HepG2 (cell line): Measurements from ENCODE around the gene RALY. TPM values are rescaled to one million over a fixed set of nuclear protein-coding genes. Genes with fewer than 3 reads are reported as not detected.

ENCODE experiments used
- AKAP8 ChIP-seq: sonication (generic); formaldehyde crosslinking; IDR thresholded peaks from 2 replicates; pipeline ENCODE4 v1.5.1; 2020; ENCODE audit warnings: mild to moderate bottlenecking, missing genetic modification reagents
- ERF ChIP-seq: IDR thresholded peaks from 2 replicates; pipeline ENCODE4 v1.6.1; 2018; ENCODE audit warnings: missing biosample characterization, missing genetic modification reagents
- FOSL1 ChIP-seq: sonication (generic); formaldehyde crosslinking; IDR thresholded peaks from 2 replicates; pipeline ENCODE4 v1.9.0; 2021; ENCODE audit warnings: missing genetic modification reagents, borderline replicate concordance
- FOSL2 ChIP-seq: sonication (generic); formaldehyde crosslinking; IDR thresholded peaks from 2 replicates; pipeline ENCODE4 v1.4.0; 2020; ENCODE audit warnings: missing genetic modification reagents
- MIER2 ChIP-seq: IDR thresholded peaks from 2 replicates; pipeline ENCODE4 v1.6.1; 2016; ENCODE audit warnings: missing biosample characterization, missing genetic modification reagents
- REL ChIP-seq: sonication (generic); formaldehyde crosslinking; conservative IDR thresholded peaks from 2 replicates; pipeline ENCODE4 v1.8.0; 2022; ENCODE audit warnings: mild to moderate bottlenecking, missing genetic modification reagents, moderate library complexity
- SOX5 ChIP-seq: IDR thresholded peaks from 2 replicates; pipeline ENCODE4 v1.6.1; 2016; ENCODE audit warnings: borderline replicate concordance
- ZFP1 ChIP-seq: IDR thresholded peaks from 2 replicates; pipeline ENCODE4 v1.6.1; 2016
- polyA plus RNA-seq, 8 experiments: library from polyadenylated mRNA; depleted of rRNA in 3 of 8; stranded (reverse) in 7 of 8; unstranded in 1 of 8; fragments of >200 nt; fragmentation: Illumina TruSeq in 4 of 8; extraction: Trizol in 4 of 8; gene quantifications; 2 replicates each; pipeline versions ENCODE4 v1.2.1 to v1.2.3, GENCODE V29; 2011 to 2016; ENCODE audit warnings: low read depth in 4 of 8, missing spikeins in 1 of 8, mixed read lengths in 1 of 8; ENCODE audit not compliant: insufficient read depth in 1 of 8
- total RNA-seq, 5 experiments: library from RNA; depleted of rRNA; stranded (reverse); fragments of >200 nt; fragmentation: Illumina TruSeq; extraction: Trizol; gene quantifications; 2 replicates each; pipeline ENCODE4 v1.2.3, GENCODE V29; 2016; ENCODE audit warnings: low read depth in 1 of 5
- TF ChIP-seq, protein P1 (sequence below), 2 experiments: sonication (generic) in 1 of 2; formaldehyde crosslinking in 1 of 2; IDR thresholded peaks; 2 replicates each; pipeline versions ENCODE4 v1.6.1 to v1.9.0; 2014 to 2022; ENCODE audit warnings: antibody characterized with exemption in 1 of 2, borderline replicate concordance in 1 of 2, inconsistent platforms in 1 of 2, low read depth in 1 of 2, missing genetic modification reagents in 1 of 2
- TF ChIP-seq, protein P2 (sequence below): sonication (generic); formaldehyde crosslinking; IDR thresholded peaks from 2 replicates; pipeline ENCODE4 v1.5.1; 2020; ENCODE audit warnings: mild to moderate bottlenecking, missing genetic modification reagents
- TF ChIP-seq, protein P3 (sequence below): sonication (generic); formaldehyde crosslinking; IDR thresholded peaks from 2 replicates; pipeline ENCODE4 v1.4.0; 2020; ENCODE audit warnings: mild to moderate bottlenecking, missing genetic modification reagents
- TF ChIP-seq, protein P4 (sequence below): sonication (generic); formaldehyde crosslinking; IDR thresholded peaks from 2 replicates; pipeline ENCODE4 v1.5.1; 2020; ENCODE audit warnings: mild to moderate bottlenecking, missing genetic modification reagents, moderate library complexity

RALY gene
- total and polyA plus RNA-seq, 2 of the 13 experiments (the other 11 are each of a cell fraction or from before 2014, with no cell fraction given), result 178 to 186 TPM

DNA sequence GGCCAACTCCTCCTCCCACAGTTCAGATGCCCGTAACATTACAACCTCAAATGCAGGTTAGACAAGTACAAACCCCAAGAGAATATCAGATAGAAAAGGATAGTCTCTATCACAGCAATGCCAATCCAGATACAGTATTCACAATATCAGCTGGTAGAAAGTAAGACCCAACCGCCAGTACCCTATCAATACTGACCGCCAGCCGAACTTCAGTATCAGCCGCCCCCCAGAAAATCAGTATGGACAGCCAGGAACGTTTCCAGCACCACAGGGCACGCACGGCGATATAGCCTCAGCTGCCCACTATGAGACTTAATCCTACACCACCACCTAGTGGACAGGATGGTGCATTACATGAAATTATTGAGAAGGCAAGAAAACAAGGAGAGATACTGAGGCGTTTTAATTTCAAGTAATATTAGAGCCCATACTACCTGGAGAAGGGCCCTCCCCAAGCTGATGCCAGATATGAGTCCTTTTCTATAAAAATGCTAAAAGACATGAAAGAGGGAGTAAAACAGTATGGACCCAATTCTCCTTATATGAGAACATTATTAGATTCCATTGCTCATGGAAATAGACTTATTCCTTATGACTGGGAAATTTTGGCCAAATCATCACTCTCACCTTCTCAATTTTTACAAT, 135.9 kb downstream of the RALY start (continued):
- TF ChIP-seq, protein P1, sequence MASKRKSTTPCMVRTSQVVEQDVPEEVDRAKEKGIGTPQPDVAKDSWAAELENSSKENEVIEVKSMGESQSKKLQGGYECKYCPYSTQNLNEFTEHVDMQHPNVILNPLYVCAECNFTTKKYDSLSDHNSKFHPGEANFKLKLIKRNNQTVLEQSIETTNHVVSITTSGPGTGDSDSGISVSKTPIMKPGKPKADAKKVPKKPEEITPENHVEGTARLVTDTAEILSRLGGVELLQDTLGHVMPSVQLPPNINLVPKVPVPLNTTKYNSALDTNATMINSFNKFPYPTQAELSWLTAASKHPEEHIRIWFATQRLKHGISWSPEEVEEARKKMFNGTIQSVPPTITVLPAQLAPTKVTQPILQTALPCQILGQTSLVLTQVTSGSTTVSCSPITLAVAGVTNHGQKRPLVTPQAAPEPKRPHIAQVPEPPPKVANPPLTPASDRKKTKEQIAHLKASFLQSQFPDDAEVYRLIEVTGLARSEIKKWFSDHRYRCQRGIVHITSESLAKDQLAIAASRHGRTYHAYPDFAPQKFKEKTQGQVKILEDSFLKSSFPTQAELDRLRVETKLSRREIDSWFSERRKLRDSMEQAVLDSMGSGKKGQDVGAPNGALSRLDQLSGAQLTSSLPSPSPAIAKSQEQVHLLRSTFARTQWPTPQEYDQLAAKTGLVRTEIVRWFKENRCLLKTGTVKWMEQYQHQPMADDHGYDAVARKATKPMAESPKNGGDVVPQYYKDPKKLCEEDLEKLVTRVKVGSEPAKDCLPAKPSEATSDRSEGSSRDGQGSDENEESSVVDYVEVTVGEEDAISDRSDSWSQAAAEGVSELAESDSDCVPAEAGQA (IDR thresholded peaks at IDR 0.05; ENCODE audit: low read depth), result no peak
- TF ChIP-seq, protein P1 (CRISPR knock-in tag; IDR thresholded peaks at IDR 0.05; ENCODE audit: borderline replicate concordance), result no peak
- TF ChIP-seq ERF (peak; percentile 80), AKAP8 (CRISPR knock-in tag) (no peak), REL (CRISPR knock-in tag) (no peak), ZFP1 (0 out of 2 replicates have a peak, but pooled peaks have one; percentile 73), FOSL2 (CRISPR knock-in tag) (peak; percentile 35; the same call in 1 of the 2 replicates), MIER2 (CRISPR knock-in tag) (no peak), SOX5 (CRISPR knock-in tag) (no peak), FOSL1 (no peak)
- TF ChIP-seq, protein P2, sequence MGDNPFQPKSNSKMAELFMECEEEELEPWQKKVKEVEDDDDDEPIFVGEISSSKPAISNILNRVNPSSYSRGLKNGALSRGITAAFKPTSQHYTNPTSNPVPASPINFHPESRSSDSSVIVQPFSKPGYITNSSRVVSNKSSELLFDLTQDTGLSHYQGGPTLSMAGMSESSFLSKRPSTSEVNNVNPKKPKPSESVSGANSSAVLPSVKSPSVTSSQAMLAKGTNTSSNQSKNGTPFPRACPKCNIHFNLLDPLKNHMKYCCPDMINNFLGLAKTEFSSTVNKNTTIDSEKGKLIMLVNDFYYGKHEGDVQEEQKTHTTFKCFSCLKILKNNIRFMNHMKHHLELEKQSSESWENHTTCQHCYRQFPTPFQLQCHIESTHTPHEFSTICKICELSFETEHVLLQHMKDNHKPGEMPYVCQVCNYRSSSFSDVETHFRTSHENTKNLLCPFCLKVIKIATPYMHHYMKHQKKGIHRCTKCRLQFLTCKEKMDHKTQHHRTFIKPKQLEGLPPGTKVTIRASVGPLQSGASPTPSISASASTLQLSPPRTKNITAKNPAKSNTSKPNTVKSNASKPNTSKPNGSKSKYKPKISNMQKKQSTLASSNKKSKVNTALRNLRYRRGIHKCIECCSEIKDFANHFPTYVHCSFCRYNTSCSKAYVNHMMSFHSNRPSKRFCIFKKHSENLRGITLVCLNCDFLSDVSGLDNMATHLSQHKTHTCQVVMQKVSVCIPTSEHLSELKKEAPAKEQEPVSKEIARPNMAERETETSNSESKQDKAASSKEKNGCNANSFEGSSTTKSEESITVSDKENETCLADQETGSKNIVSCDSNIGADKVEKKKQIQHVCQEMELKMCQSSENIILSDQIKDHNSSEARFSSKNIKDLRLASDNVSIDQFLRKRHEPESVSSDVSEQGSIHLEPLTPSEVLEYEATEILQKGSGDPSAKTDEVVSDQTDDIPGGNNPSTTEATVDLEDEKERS (CRISPR knock-in tag), result 0 out of 2 replicates have a peak, but pooled peaks have one; percentile 65
- TF ChIP-seq, protein P3, sequence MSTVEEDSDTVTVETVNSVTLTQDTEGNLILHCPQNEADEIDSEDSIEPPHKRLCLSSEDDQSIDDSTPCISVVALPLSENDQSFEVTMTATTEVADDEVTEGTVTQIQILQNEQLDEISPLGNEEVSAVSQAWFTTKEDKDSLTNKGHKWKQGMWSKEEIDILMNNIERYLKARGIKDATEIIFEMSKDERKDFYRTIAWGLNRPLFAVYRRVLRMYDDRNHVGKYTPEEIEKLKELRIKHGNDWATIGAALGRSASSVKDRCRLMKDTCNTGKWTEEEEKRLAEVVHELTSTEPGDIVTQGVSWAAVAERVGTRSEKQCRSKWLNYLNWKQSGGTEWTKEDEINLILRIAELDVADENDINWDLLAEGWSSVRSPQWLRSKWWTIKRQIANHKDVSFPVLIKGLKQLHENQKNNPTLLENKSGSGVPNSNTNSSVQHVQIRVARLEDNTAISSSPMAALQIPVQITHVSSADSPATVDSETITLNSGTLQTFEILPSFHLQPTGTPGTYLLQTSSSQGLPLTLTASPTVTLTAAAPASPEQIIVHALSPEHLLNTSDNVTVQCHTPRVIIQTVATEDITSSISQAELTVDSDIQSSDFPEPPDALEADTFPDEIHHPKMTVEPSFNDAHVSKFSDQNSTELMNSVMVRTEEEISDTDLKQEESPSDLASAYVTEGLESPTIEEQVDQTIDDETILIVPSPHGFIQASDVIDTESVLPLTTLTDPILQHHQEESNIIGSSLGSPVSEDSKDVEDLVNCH (CRISPR knock-in tag), result no peak
- TF ChIP-seq, protein P4, sequence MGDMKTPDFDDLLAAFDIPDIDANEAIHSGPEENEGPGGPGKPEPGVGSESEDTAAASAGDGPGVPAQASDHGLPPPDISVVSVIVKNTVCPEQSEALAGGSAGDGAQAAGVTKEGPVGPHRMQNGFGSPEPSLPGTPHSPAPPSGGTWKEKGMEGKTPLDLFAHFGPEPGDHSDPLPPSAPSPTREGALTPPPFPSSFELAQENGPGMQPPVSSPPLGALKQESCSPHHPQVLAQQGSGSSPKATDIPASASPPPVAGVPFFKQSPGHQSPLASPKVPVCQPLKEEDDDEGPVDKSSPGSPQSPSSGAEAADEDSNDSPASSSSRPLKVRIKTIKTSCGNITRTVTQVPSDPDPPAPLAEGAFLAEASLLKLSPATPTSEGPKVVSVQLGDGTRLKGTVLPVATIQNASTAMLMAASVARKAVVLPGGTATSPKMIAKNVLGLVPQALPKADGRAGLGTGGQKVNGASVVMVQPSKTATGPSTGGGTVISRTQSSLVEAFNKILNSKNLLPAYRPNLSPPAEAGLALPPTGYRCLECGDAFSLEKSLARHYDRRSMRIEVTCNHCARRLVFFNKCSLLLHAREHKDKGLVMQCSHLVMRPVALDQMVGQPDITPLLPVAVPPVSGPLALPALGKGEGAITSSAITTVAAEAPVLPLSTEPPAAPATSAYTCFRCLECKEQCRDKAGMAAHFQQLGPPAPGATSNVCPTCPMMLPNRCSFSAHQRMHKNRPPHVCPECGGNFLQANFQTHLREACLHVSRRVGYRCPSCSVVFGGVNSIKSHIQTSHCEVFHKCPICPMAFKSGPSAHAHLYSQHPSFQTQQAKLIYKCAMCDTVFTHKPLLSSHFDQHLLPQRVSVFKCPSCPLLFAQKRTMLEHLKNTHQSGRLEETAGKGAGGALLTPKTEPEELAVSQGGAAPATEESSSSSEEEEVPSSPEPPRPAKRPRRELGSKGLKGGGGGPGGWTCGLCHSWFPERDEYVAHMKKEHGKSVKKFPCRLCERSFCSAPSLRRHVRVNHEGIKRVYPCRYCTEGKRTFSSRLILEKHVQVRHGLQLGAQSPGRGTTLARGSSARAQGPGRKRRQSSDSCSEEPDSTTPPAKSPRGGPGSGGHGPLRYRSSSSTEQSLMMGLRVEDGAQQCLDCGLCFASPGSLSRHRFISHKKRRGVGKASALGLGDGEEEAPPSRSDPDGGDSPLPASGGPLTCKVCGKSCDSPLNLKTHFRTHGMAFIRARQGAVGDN (CRISPR knock-in tag), result no peak
